ENCODE measurements around the gene RAB11FIP4. TPM values are rescaled to one million over a fixed set of nuclear protein-coding genes. Genes with fewer than 3 reads are reported as not detected.

RAB11FIP4 gene
- total and polyA plus RNA-seq, 2 donors = 1.5 to 4.2 TPM

GRCh38 chr17:31544186-31544585 is 152.7 kb downstream of the RAB11FIP4 start:
- Histone ChIP-seq H3K36me3 (ENCODE audit: insufficient read depth) (no peaks in the 10 kb centered on the region), H3K4me3 (ENCODE audit: low read depth, low read length) (no peak overlapping the region), H3K27ac (ENCODE audit: low read depth) (no peak overlapping the region), H3K4me1 (ENCODE audit: insufficient read depth) (no peaks in the 10 kb centered on the region)
- DNase-seq (ENCODE audit: extremely low spot score) = no peak
- 46% methylated on average over 3 of the region's 3 CpGs for WGBS

GRCh38 chr17:31546650-31547049 is 155.2 kb downstream of the RAB11FIP4 start:
- H3K4me3 ChIP-seq (ENCODE audit: low read depth, low read length) = no peak overlapping the region
- no peaks in the 10 kb centered on the region for H3K4me1 ChIP-seq (ENCODE audit: insufficient read depth)
- H3K36me3 ChIP-seq (ENCODE audit: insufficient read depth) = no peaks in the 10 kb centered on the region
- DNase-seq (ENCODE audit: extremely low spot score) = no peak
- no peak overlapping the region for H3K27ac ChIP-seq (ENCODE audit: low read depth)
- 77% methylated on average over 4 of the region's 4 CpGs for WGBS

GRCh38 chr17:31548709-31549108 is 157.2 kb downstream of the RAB11FIP4 start:
- no peak overlapping the region for H3K27ac ChIP-seq (ENCODE audit: low read depth)
- no peaks in the 10 kb centered on the region for H3K4me1 ChIP-seq (ENCODE audit: insufficient read depth)
- WGBS = 52% methylated on average over 5 of the region's 5 CpGs
- peak overlapping the region; percentile 92 for H3K4me3 ChIP-seq (ENCODE audit: low read depth, low read length)
- no peaks in the 10 kb centered on the region for H3K36me3 ChIP-seq (ENCODE audit: insufficient read depth)
- no peak for DNase-seq (ENCODE audit: extremely low spot score)

- no peaks in the 10 kb centered on the region for H3K4me1 ChIP-seq (ENCODE audit: insufficient read depth)
- H3K27ac ChIP-seq (ENCODE audit: low read depth) = peak overlapping the region; percentile 78
- under 1% methylated on average over 18 of the region's 18 CpGs for WGBS
- H3K4me3 ChIP-seq (ENCODE audit: low read depth, low read length) = peak overlapping the region; percentile 92
- H3K36me3 ChIP-seq (ENCODE audit: insufficient read depth) = no peaks in the 10 kb centered on the region
- DNase-seq (ENCODE audit: extremely low spot score) = no peak
These were observed 157.6 kb downstream of the RAB11FIP4 start for GRCh38 chr17:31549121-31549524.

- H3K27ac ChIP-seq (ENCODE audit: low read depth) = peak overlapping the region; percentile 78
- WGBS = under 1% methylated on average over 104 of the region's 105 CpGs
- DNase-seq (ENCODE audit: extremely low spot score) = peak; percentile 86
- peak overlapping the region; percentile 92 for H3K4me3 ChIP-seq (ENCODE audit: low read depth, low read length)
- H3K36me3 ChIP-seq (ENCODE audit: insufficient read depth) = no peaks in the 10 kb centered on the region
- H3K4me1 ChIP-seq (ENCODE audit: insufficient read depth) = no peaks in the 10 kb centered on the region
These were observed 158.3 kb downstream of the RAB11FIP4 start for GRCh38 chr17:31549525-31550388.

GRCh38 chr17:31550389-31551056 is 159.0 kb downstream of the RAB11FIP4 start:
- Histone ChIP-seq H3K36me3 (ENCODE audit: insufficient read depth) (no peaks in the 10 kb centered on the region), H3K27ac (ENCODE audit: low read depth) (no peak overlapping the region), H3K4me1 (ENCODE audit: insufficient read depth) (no peaks in the 10 kb centered on the region), H3K4me3 (ENCODE audit: low read depth, low read length) (peak overlapping the region; percentile 92)
- no peak for DNase-seq (ENCODE audit: extremely low spot score)
- WGBS = 14% methylated on average over 17 of the region's 17 CpGs

GRCh38 chr17:31552568-31552967 is 161.1 kb downstream of the RAB11FIP4 start:
- Histone ChIP-seq H3K27ac (ENCODE audit: low read depth) (no peak overlapping the region), H3K4me3 (ENCODE audit: low read depth, low read length) (no peak overlapping the region), H3K36me3 (ENCODE audit: insufficient read depth) (no peaks in the 10 kb centered on the region), H3K4me1 (ENCODE audit: insufficient read depth) (no peaks in the 10 kb centered on the region)
- no peak for DNase-seq (ENCODE audit: extremely low spot score)
- WGBS = 87% methylated on average over 3 of the region's 3 CpGs

- Histone ChIP-seq H3K36me3 (ENCODE audit: insufficient read depth) (no peaks in the 10 kb centered on the region), H3K27ac (ENCODE audit: low read depth) (no peak overlapping the region), H3K4me3 (ENCODE audit: low read depth, low read length) (no peak overlapping the region), H3K4me1 (ENCODE audit: insufficient read depth) (no peaks in the 10 kb centered on the region)
- WGBS = 81% methylated on average over 5 of the region's 5 CpGs
- no peak for DNase-seq (ENCODE audit: extremely low spot score)
These were observed 162.0 kb downstream of the RAB11FIP4 start for GRCh38 chr17:31553506-31553905.

- Histone ChIP-seq H3K4me1 (ENCODE audit: insufficient read depth) (no peaks in the 10 kb centered on the region), H3K4me3 (ENCODE audit: low read depth, low read length) (no peak overlapping the region), H3K27ac (ENCODE audit: low read depth) (no peak overlapping the region), H3K36me3 (ENCODE audit: insufficient read depth) (no peaks in the 10 kb centered on the region)
- WGBS = 74% methylated on average over 1 of the region's 1 CpG
- DNase-seq (ENCODE audit: extremely low spot score) = no peak
These were observed 163.5 kb downstream of the RAB11FIP4 start for GRCh38 chr17:31554930-31555329.

- no peaks in the 10 kb centered on the region for H3K4me1 ChIP-seq (ENCODE audit: insufficient read depth)
- H3K27ac ChIP-seq (ENCODE audit: low read depth) = no peak overlapping the region
- no peak for DNase-seq (ENCODE audit: extremely low spot score)
- H3K4me3 ChIP-seq (ENCODE audit: low read depth, low read length) = no peak overlapping the region
- WGBS = 74% methylated on average over 13 of the region's 13 CpGs
- no peaks in the 10 kb centered on the region for H3K36me3 ChIP-seq (ENCODE audit: insufficient read depth)
These were observed 165.6 kb downstream of the RAB11FIP4 start for GRCh38 chr17:31556969-31557645.

GRCh38 chr17:31558748-31559583 is 167.5 kb downstream of the RAB11FIP4 start:
- DNase-seq (ENCODE audit: extremely low spot score) = no peak
- WGBS = under 1% methylated on average over 111 of the region's 111 CpGs

GRCh38 chr17:31559584-31560501 is 168.4 kb downstream of the RAB11FIP4 start:
- no peak for DNase-seq (ENCODE audit: extremely low spot score)
- 11% methylated on average over 91 of the region's 91 CpGs for WGBS
- Histone ChIP-seq H3K4me3 (ENCODE audit: low read depth, low read length) (peak overlapping the region; percentile 55), H3K27ac (ENCODE audit: low read depth) (no peak overlapping the region), H3K36me3 (ENCODE audit: insufficient read depth) (no peaks in the 10 kb centered on the region), H3K4me1 (ENCODE audit: insufficient read depth) (no peaks in the 10 kb centered on the region)

More at GRCh38 chr17:31558748-31559583, 167.5 kb downstream of the RAB11FIP4 start:
- peak overlapping the region; percentile 65 for H3K27ac ChIP-seq (ENCODE audit: low read depth)
- H3K4me3 ChIP-seq (ENCODE audit: low read depth, low read length) = peak overlapping the region; percentile 55
- no peaks in the 10 kb centered on the region for H3K36me3 ChIP-seq (ENCODE audit: insufficient read depth)
- no peaks in the 10 kb centered on the region for H3K4me1 ChIP-seq (ENCODE audit: insufficient read depth)
